Liver (tissue), 9 donors: ENCODE data around the gene PARM1. TPM values are rescaled to one million over a fixed set of nuclear protein-coding genes. Genes with fewer than 3 reads are reported as not detected.

Experiments
- DNase-seq: peaks from one replicate; pipeline ENCODE4 v3.0.0-alpha.2; 2017; ENCODE audit warnings: low spot score
- H3K27ac ChIP-seq, 2 donors: one replicate each; pipeline ENCODE4 v1.7.0; 2013; ENCODE audit warnings: inconsistent platforms in 2 of 2, low read length in 2 of 2, control low read depth in 1 of 2, low read depth in 1 of 2, mild to moderate bottlenecking in 1 of 2
- H3K27me3 ChIP-seq, 4 donors: one replicate each; pipeline versions ENCODE4 v1.6.1 to v1.7.0; 2013; ENCODE audit warnings: low read length in 3 of 4, inconsistent platforms in 1 of 4, mild to moderate bottlenecking in 1 of 4, moderate library complexity in 1 of 4; ENCODE audit not compliant: control insufficient read depth in 4 of 4, insufficient read depth in 4 of 4
- H3K36me3 ChIP-seq, 4 donors: one replicate each; pipeline versions ENCODE4 v1.6.1 to v1.7.0; 2013; ENCODE audit warnings: low read length in 3 of 4, mild to moderate bottlenecking in 3 of 4, low read depth in 1 of 4, moderate library complexity in 1 of 4; ENCODE audit not compliant: control insufficient read depth in 4 of 4, insufficient read depth in 3 of 4
- H3K4me1 ChIP-seq, 4 donors: one replicate each; pipeline versions ENCODE4 v1.6.1 to v1.7.0; 2013; ENCODE audit warnings: low read length in 3 of 4, mild to moderate bottlenecking in 3 of 4, moderate library complexity in 1 of 4; ENCODE audit not compliant: control insufficient read depth in 4 of 4, insufficient read depth in 4 of 4
- H3K4me3 ChIP-seq, 3 donors: one replicate each; pipeline versions ENCODE4 v1.6.1 to v1.7.0; 2013; ENCODE audit warnings: low read length in 3 of 3, control low read depth in 1 of 3, low read depth in 1 of 3, mild to moderate bottlenecking in 1 of 3
- H3K9ac ChIP-seq, 2 donors: one replicate each; pipeline ENCODE4 v1.7.0; 2013; ENCODE audit warnings: low read length in 2 of 2, mild to moderate bottlenecking in 2 of 2, moderate library complexity in 2 of 2, control low read depth in 1 of 2, low read depth in 1 of 2
- H3K9me3 ChIP-seq, 4 donors: one replicate each; pipeline versions ENCODE4 v1.6.1 to v1.7.0; 2013; ENCODE audit warnings: low read length in 3 of 4; ENCODE audit not compliant: control insufficient read depth in 4 of 4
- EGR1 ChIP-seq, 2 donors: IDR thresholded peaks; 2 replicates each; pipeline ENCODE4 v1.6.1; 2016 to 2018; ENCODE audit warnings: antibody characterized with exemption in 2 of 2, low read depth in 2 of 2
- FOXA1 ChIP-seq: IDR thresholded peaks from 2 replicates; pipeline ENCODE4 v1.6.1; 2016; ENCODE audit warnings: antibody characterized with exemption
- FOXA2 ChIP-seq: IDR thresholded peaks from 2 replicates; pipeline ENCODE4 v1.6.1; 2016; ENCODE audit warnings: antibody characterized with exemption
- GABPA ChIP-seq, 2 donors: IDR thresholded peaks in 1 of 2; conservative IDR thresholded peaks in 1 of 2; 2 replicates each; pipeline ENCODE4 v1.6.1; 2016; ENCODE audit warnings: antibody characterized with exemption in 2 of 2, mild to moderate bottlenecking in 1 of 2, moderate library complexity in 1 of 2
- HNF4A ChIP-seq, 2 donors: conservative IDR thresholded peaks; 2 replicates each; pipeline ENCODE4 v1.6.1; 2016; ENCODE audit warnings: antibody characterized with exemption in 2 of 2, mild to moderate bottlenecking in 2 of 2
- HNF4G ChIP-seq: IDR thresholded peaks from 2 replicates; pipeline ENCODE4 v1.6.1; 2016; ENCODE audit warnings: antibody characterized with exemption
- JUND ChIP-seq, 2 donors: IDR thresholded peaks; 2 replicates each; pipeline ENCODE4 v1.6.1; 2016; ENCODE audit warnings: antibody characterized with exemption in 2 of 2
- NR2F2 ChIP-seq: IDR thresholded peaks from 2 replicates; pipeline ENCODE4 v1.6.1; 2016; ENCODE audit warnings: antibody characterized with exemption
- RAD21 ChIP-seq, 2 donors: IDR thresholded peaks; 2 replicates each; pipeline ENCODE4 v1.6.1; 2016; ENCODE audit warnings: antibody characterized with exemption in 2 of 2, mild to moderate bottlenecking in 2 of 2
- RXRA ChIP-seq, 2 donors: IDR thresholded peaks; 2 replicates each; pipeline ENCODE4 v1.6.1; 2017 to 2018; ENCODE audit warnings: antibody characterized with exemption in 2 of 2, mild to moderate bottlenecking in 1 of 2
- SP1 ChIP-seq: IDR thresholded peaks from 2 replicates; pipeline ENCODE4 v1.6.1; 2018; ENCODE audit warnings: antibody characterized with exemption, mild to moderate bottlenecking
- TAF1 ChIP-seq: conservative IDR thresholded peaks from 2 replicates; pipeline ENCODE4 v1.6.1; 2016; ENCODE audit warnings: antibody characterized with exemption, mild to moderate bottlenecking
- YY1 ChIP-seq: IDR thresholded peaks from 2 replicates; pipeline ENCODE4 v1.6.1; 2016; ENCODE audit warnings: antibody characterized with exemption, mild to moderate bottlenecking
- WGBS: extraction: QIAGEN DNeasy Blood & Tissue Kit; methylation state at CpG from one replicate; pipeline ENCODE4 v1.1.7; 2013; 5-methylcytosine and 5-hydroxymethylcytosine counted together
- polyA plus RNA-seq, 2 donors: library from polyadenylated mRNA; stranded (reverse) in 1 of 2; unstranded in 1 of 2; fragments of 200-250 nt in 1 of 2; fragments of >200 nt in 1 of 2; fragmentation: Nextera tagmentation in 1 of 2; extraction: Ambion mirVana in 1 of 2; gene quantifications; one replicate each; pipeline versions ENCODE4 v1.2.1 to v1.2.3, GENCODE V29; 2013 to 2015
- total RNA-seq, 2 donors: library from RNA; depleted of rRNA; stranded (reverse); fragments of >200 nt; gene quantifications; one replicate each; pipeline ENCODE4 v1.2.3, GENCODE V29; 2014
- TF ChIP-seq, protein P1 (sequence below): IDR thresholded peaks from 2 replicates; pipeline ENCODE4 v1.6.1; 2016; ENCODE audit warnings: antibody characterized with exemption
- TF ChIP-seq, protein P2 (sequence below): IDR thresholded peaks from 2 replicates; pipeline ENCODE4 v1.6.1; 2016; ENCODE audit warnings: antibody characterized with exemption, mild to moderate bottlenecking
- TF ChIP-seq, protein P3 (sequence below): IDR thresholded peaks from 2 replicates; pipeline ENCODE4 v1.6.1; 2016; ENCODE audit warnings: antibody characterized with exemption
- TF ChIP-seq, protein P4 (sequence below): fragments of 150-350 bp; IDR thresholded peaks from 2 replicates; pipeline ENCODE4 v1.5.1; 2017; ENCODE audit warnings: improper control_type of control experiment, low read depth, low read length; ENCODE audit not compliant: missing input control
- TF ChIP-seq, protein P5 (sequence below): IDR thresholded peaks from 2 replicates; pipeline ENCODE4 v1.6.1; 2016; ENCODE audit warnings: antibody characterized with exemption
- donor health status: healthy.
- donor health status: healthy.
- donor health status: healthy.
- donor health status: healthy.
- donor health status: healthy.

Gene PARM1
- total and polyA plus RNA-seq, 4 donors = 0.42 to 2.2 (median 0.74) TPM

DNA sequence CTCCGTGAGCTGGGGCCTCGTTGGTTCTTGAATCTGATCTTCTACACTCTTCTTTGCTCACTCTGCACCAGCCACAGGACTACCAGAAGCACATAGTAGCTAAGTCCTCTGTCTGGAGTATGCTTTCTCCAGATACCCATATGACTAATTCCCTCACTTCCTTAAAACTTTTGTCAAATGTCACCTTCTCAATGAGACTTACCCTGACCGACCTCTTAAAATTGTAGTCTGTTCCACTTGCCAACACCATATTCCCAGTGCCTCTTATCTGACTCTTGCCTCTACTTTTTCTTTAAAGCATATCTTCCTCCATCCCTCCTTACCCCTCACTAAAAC is 10.0 kb downstream of the PARM1 start:
- Histone ChIP-seq H3K27me3 (peaks cover 0 to 5% (median 1%) of the 10 kb centered on the region in 4 donors), H3K27ac (no peak overlapping the region), H3K36me3 (no peaks in the 10 kb centered on the region), H3K4me3 (no peak overlapping the region), H3K9me3 (no peaks in the 10 kb centered on the region), H3K9ac (no peak overlapping the region), H3K4me1 (no peaks in the 10 kb centered on the region)
- WGBS = 85% methylated on average over 3 of the region's 3 CpGs
- TF ChIP-seq YY1 (no peak), RAD21 (IDR thresholded peaks at IDR 0.05) (no peak), SP1 (no peak), HNF4G (no peak), EGR1 (IDR thresholded peaks at IDR 0.05; ENCODE audit: low read depth in 2 of 2) (no peak), FOXA1 (no peak), RXRA (IDR thresholded peaks at IDR 0.05) (no peak), HNF4A (conservative IDR thresholded peaks at IDR 0.05) (no peak), TAF1 (no peak), FOXA2 (no peak), JUND (IDR thresholded peaks at IDR 0.05) (no peak), NR2F2 (no peak), GABPA (IDR thresholded peaks at IDR 0.05 in 1 of 2, conservative IDR thresholded peaks at IDR 0.05 in 1 of 2) (no peak)
- TF ChIP-seq, protein P1, sequence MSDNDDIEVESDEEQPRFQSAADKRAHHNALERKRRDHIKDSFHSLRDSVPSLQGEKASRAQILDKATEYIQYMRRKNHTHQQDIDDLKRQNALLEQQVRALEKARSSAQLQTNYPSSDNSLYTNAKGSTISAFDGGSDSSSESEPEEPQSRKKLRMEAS = no peak
- TF ChIP-seq, protein P2, sequence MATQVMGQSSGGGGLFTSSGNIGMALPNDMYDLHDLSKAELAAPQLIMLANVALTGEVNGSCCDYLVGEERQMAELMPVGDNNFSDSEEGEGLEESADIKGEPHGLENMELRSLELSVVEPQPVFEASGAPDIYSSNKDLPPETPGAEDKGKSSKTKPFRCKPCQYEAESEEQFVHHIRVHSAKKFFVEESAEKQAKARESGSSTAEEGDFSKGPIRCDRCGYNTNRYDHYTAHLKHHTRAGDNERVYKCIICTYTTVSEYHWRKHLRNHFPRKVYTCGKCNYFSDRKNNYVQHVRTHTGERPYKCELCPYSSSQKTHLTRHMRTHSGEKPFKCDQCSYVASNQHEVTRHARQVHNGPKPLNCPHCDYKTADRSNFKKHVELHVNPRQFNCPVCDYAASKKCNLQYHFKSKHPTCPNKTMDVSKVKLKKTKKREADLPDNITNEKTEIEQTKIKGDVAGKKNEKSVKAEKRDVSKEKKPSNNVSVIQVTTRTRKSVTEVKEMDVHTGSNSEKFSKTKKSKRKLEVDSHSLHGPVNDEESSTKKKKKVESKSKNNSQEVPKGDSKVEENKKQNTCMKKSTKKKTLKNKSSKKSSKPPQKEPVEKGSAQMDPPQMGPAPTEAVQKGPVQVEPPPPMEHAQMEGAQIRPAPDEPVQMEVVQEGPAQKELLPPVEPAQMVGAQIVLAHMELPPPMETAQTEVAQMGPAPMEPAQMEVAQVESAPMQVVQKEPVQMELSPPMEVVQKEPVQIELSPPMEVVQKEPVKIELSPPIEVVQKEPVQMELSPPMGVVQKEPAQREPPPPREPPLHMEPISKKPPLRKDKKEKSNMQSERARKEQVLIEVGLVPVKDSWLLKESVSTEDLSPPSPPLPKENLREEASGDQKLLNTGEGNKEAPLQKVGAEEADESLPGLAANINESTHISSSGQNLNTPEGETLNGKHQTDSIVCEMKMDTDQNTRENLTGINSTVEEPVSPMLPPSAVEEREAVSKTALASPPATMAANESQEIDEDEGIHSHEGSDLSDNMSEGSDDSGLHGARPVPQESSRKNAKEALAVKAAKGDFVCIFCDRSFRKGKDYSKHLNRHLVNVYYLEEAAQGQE = no peak
- TF ChIP-seq, protein P3, sequence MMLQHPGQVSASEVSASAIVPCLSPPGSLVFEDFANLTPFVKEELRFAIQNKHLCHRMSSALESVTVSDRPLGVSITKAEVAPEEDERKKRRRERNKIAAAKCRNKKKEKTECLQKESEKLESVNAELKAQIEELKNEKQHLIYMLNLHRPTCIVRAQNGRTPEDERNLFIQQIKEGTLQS = no peak
- TF ChIP-seq, protein P4, sequence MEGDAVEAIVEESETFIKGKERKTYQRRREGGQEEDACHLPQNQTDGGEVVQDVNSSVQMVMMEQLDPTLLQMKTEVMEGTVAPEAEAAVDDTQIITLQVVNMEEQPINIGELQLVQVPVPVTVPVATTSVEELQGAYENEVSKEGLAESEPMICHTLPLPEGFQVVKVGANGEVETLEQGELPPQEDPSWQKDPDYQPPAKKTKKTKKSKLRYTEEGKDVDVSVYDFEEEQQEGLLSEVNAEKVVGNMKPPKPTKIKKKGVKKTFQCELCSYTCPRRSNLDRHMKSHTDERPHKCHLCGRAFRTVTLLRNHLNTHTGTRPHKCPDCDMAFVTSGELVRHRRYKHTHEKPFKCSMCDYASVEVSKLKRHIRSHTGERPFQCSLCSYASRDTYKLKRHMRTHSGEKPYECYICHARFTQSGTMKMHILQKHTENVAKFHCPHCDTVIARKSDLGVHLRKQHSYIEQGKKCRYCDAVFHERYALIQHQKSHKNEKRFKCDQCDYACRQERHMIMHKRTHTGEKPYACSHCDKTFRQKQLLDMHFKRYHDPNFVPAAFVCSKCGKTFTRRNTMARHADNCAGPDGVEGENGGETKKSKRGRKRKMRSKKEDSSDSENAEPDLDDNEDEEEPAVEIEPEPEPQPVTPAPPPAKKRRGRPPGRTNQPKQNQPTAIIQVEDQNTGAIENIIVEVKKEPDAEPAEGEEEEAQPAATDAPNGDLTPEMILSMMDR = no peak
- no peak for DNase-seq

DNA sequence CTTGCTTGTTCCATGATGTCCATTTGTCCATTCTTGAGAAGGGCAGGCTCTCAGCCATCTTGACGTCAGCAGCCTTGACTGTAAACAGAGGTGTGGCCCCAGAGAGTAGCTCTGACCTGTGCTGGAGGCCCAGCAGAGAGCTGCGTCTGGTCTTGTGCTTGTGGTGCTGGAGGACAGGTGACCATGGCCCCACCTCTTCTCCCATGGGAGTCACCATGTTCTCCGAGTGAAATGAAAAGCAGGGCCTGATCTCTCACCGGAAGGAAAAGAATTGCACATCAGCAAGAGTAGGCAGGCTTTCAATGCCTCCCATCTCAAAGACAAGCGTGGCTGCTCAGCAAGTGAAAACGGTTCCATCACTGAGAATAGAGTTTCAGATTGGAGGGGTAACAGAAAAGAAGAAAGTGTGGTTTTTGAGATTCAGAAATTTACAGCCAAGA is 11.5 kb downstream of the PARM1 start:
- Histone ChIP-seq H3K4me3 (no peak overlapping the region), H3K9me3 (no peaks in the 10 kb centered on the region), H3K36me3 (no peaks in the 10 kb centered on the region), H3K9ac (no peak overlapping the region), H3K27ac (no peak overlapping the region), H3K4me1 (no peaks in the 10 kb centered on the region), H3K27me3 (peaks cover 0 to 5% (median 1%) of the 10 kb centered on the region in 4 donors)
- WGBS = 68% methylated on average over 6 of the region's 6 CpGs
- TF ChIP-seq HNF4A (conservative IDR thresholded peaks at IDR 0.05) (no peak), RAD21 (IDR thresholded peaks at IDR 0.05) (no peak), JUND (IDR thresholded peaks at IDR 0.05) (no peak), HNF4G (no peak)
- TF ChIP-seq, protein P2 = no peak
- TF ChIP-seq, protein P5, sequence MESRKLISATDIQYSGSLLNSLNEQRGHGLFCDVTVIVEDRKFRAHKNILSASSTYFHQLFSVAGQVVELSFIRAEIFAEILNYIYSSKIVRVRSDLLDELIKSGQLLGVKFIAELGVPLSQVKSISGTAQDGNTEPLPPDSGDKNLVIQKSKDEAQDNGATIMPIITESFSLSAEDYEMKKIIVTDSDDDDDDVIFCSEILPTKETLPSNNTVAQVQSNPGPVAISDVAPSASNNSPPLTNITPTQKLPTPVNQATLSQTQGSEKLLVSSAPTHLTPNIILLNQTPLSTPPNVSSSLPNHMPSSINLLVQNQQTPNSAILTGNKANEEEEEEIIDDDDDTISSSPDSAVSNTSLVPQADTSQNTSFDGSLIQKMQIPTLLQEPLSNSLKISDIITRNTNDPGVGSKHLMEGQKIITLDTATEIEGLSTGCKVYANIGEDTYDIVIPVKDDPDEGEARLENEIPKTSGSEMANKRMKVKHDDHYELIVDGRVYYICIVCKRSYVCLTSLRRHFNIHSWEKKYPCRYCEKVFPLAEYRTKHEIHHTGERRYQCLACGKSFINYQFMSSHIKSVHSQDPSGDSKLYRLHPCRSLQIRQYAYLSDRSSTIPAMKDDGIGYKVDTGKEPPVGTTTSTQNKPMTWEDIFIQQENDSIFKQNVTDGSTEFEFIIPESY = no peak
- DNase-seq = no peak
